H9 (cell line): ENCODE results near the gene CDK14. TPM values are rescaled to one million over a fixed set of nuclear protein-coding genes. Genes with fewer than 3 reads are reported as not detected.

Experiments used
- DNase-seq: peaks from one replicate; pipeline ENCODE4 v3.0.0-alpha.2; 2017
- H2AFZ ChIP-seq: one replicate; pipeline ENCODE4 v1.6.1; 2013; ENCODE audit warnings: mild to moderate bottlenecking, low read length, control low read depth, moderate library complexity
- H2AK5ac ChIP-seq: 2 replicates; pipeline ENCODE4 v1.6.1; 2013; ENCODE audit warnings: low read length, control low read depth, mixed read lengths; ENCODE audit not compliant: insufficient read length
- H2BK120ac ChIP-seq: one replicate; pipeline ENCODE4 v1.6.1; 2013; ENCODE audit warnings: low read depth, mild to moderate bottlenecking, low read length, control low read depth, inconsistent platforms; ENCODE audit not compliant: poor library complexity, severe bottlenecking
- H2BK12ac ChIP-seq: 2 replicates; pipeline ENCODE4 v1.6.1; 2013; ENCODE audit warnings: low read length, control low read depth, mixed read lengths, low read depth; ENCODE audit not compliant: insufficient read length
- H2BK15ac ChIP-seq: 2 replicates; pipeline ENCODE4 v1.6.1; 2013; ENCODE audit warnings: low read depth, low read length, control low read depth
- H2BK20ac ChIP-seq: one replicate; pipeline ENCODE4 v1.6.1; 2013; ENCODE audit warnings: low read depth, mild to moderate bottlenecking, low read length, control low read depth, inconsistent platforms; ENCODE audit not compliant: poor library complexity, severe bottlenecking
- H2BK5ac ChIP-seq: 2 replicates; pipeline ENCODE4 v1.6.1; 2013; ENCODE audit warnings: low read length, control low read depth, mixed read lengths; ENCODE audit not compliant: insufficient read length
- H3K14ac ChIP-seq: 2 replicates; pipeline ENCODE4 v1.6.1; 2013; ENCODE audit warnings: low read length, control low read depth; ENCODE audit not compliant: insufficient read depth
- H3K18ac ChIP-seq: 2 replicates; pipeline ENCODE4 v1.6.1; 2013; ENCODE audit warnings: low read depth, mild to moderate bottlenecking, mixed read lengths, low read length, control low read depth; ENCODE audit not compliant: insufficient read length
- H3K23ac ChIP-seq: 2 replicates; pipeline ENCODE4 v1.6.1; 2013; ENCODE audit warnings: low read length, control low read depth, mixed read lengths, low read depth; ENCODE audit not compliant: insufficient read length
- H3K23me2 ChIP-seq: 2 replicates; pipeline ENCODE4 v1.6.1; 2013; ENCODE audit warnings: low read depth, mild to moderate bottlenecking, mixed read lengths, low read length, control low read depth; ENCODE audit not compliant: insufficient read length, poor library complexity, severe bottlenecking
- H3K27ac ChIP-seq: 2 replicates; pipeline ENCODE4 v1.5.1; 2013; ENCODE audit warnings: low read length, control low read depth, mixed read lengths, low read depth; ENCODE audit not compliant: insufficient read length
- H3K27me3 ChIP-seq: 2 replicates; pipeline ENCODE4 v1.6.1; 2013; ENCODE audit warnings: low read length, control low read depth, inconsistent platforms; ENCODE audit not compliant: insufficient read depth
- H3K4ac ChIP-seq: 2 replicates; pipeline ENCODE4 v1.6.1; 2013; ENCODE audit warnings: low read depth, mild to moderate bottlenecking, control low read depth, inconsistent platforms, low read length, moderate library complexity
- H3K4me1 ChIP-seq: 2 replicates; pipeline ENCODE4 v1.6.1; 2013; ENCODE audit warnings: low read length, control low read depth, inconsistent platforms; ENCODE audit not compliant: insufficient read depth
- H3K4me2 ChIP-seq: 2 replicates; pipeline ENCODE4 v1.6.1; 2013; ENCODE audit warnings: low read length, control low read depth, mixed read lengths; ENCODE audit not compliant: insufficient read length, insufficient read depth
- H3K56ac ChIP-seq: 2 replicates; pipeline ENCODE4 v1.6.1; 2013; ENCODE audit warnings: low read depth, mild to moderate bottlenecking, mixed read lengths, low read length, control low read depth; ENCODE audit not compliant: insufficient read length
- H3K79me1 ChIP-seq: 2 replicates; pipeline ENCODE4 v1.6.1; 2013; ENCODE audit warnings: low read depth, mild to moderate bottlenecking, moderate library complexity, low read length, control low read depth, inconsistent platforms; ENCODE audit not compliant: insufficient read depth, poor library complexity, severe bottlenecking
- H3K79me2 ChIP-seq: 2 replicates; pipeline ENCODE4 v1.6.1; 2013; ENCODE audit warnings: low read length, control low read depth, inconsistent platforms; ENCODE audit not compliant: insufficient read depth
- H3K9ac ChIP-seq: 2 replicates; pipeline ENCODE4 v1.6.1; 2013; ENCODE audit warnings: low read length, control low read depth, mixed read lengths; ENCODE audit not compliant: insufficient read length; ENCODE audit errors: extremely low read depth
- H3K9me3 ChIP-seq: one replicate; pipeline ENCODE4 v1.6.1; 2013; ENCODE audit warnings: low read depth, low read length, inconsistent platforms; ENCODE audit not compliant: control insufficient read depth
- H3T11ph ChIP-seq: one replicate; pipeline ENCODE4 v1.6.1; 2013; ENCODE audit warnings: mild to moderate bottlenecking, low read length, control low read depth, inconsistent platforms
- H4K20me1 ChIP-seq: one replicate; pipeline ENCODE4 v1.6.1; 2013; ENCODE audit not compliant: control insufficient read depth, insufficient read length, insufficient read depth
- H4K5ac ChIP-seq: 2 replicates; pipeline ENCODE4 v1.6.1; 2013; ENCODE audit warnings: low read depth, mild to moderate bottlenecking, mixed read lengths, low read length, control low read depth; ENCODE audit not compliant: insufficient read length
- H4K8ac ChIP-seq: replicated peaks from 2 replicates; pipeline ENCODE4 v1.6.1; 2013; ENCODE audit warnings: low read length, control low read depth, mixed read lengths, low read depth; ENCODE audit not compliant: insufficient read length
- H4K91ac ChIP-seq: 2 replicates; pipeline ENCODE4 v1.6.1; 2013; ENCODE audit warnings: low read depth, mild to moderate bottlenecking, moderate library complexity, mixed read lengths, low read length, control low read depth; ENCODE audit not compliant: insufficient read length
- H3K27ac Mint-ChIP-seq, 3 experiments: 2 replicates in 2 of 3; 3 replicates in 1 of 3; pipeline ENCODE4 v1.8.0; 2020 to 2021; ENCODE audit warnings: mixed read lengths in 3 of 3, mild to moderate bottlenecking in 1 of 3, moderate library complexity in 1 of 3
- H3K27me3 Mint-ChIP-seq: 2 replicates; pipeline ENCODE4 v1.8.0; 2021; ENCODE audit warnings: low read depth, mild to moderate bottlenecking, moderate library complexity, mixed read lengths
- H3K36me3 Mint-ChIP-seq, 3 experiments: 2 replicates in 2 of 3; 3 replicates in 1 of 3; pipeline ENCODE4 v1.8.0; 2020 to 2021; ENCODE audit warnings: low read depth in 3 of 3, mixed read lengths in 3 of 3; ENCODE audit not compliant: insufficient read depth in 1 of 3
- H3K4me1 Mint-ChIP-seq, 2 experiments: 2 replicates each; pipeline ENCODE4 v1.8.0; 2020; ENCODE audit warnings: mixed read lengths in 2 of 2
- H3K4me3 Mint-ChIP-seq, 2 experiments: 2 replicates in 1 of 2; 3 replicates in 1 of 2; pipeline ENCODE4 v1.8.0; 2020 to 2021; ENCODE audit warnings: mild to moderate bottlenecking in 2 of 2, mixed read lengths in 2 of 2, moderate library complexity in 1 of 2
- H3K9me3 Mint-ChIP-seq, 2 experiments: 2 replicates in 1 of 2; 3 replicates in 1 of 2; pipeline ENCODE4 v1.8.0; 2020; ENCODE audit warnings: mild to moderate bottlenecking in 2 of 2, mixed read lengths in 2 of 2, moderate library complexity in 1 of 2
- CTCF ChIP-seq: fragments of 200-600 bp; sonication (generic); conservative IDR thresholded peaks from 3 replicates; pipeline ENCODE4 v1.8.0; 2021; ENCODE audit warnings: antibody characterized with exemption, mild to moderate bottlenecking
- WGBS: extraction: QIAGEN DNeasy Blood & Tissue Kit; methylation state at CpG from one replicate; pipeline ENCODE4 v1.1.7; 2013; ENCODE audit warnings: missing lambda C conversion rate, low lambda C conversion rate, mixed read lengths; ENCODE audit not compliant: insufficient read length; ENCODE audit errors: extremely low coverage; 5-methylcytosine and 5-hydroxymethylcytosine counted together
- total RNA-seq: library from RNA; stranded (reverse); gene quantifications from 2 replicates; pipeline ENCODE4 v1.2.1, GENCODE V29; 2021

CDK14 gene
- total RNA-seq, 1 experiment from 2014 or later: 23.9 TPM

- DNase-seq: no peak
- no peak overlapping the region for H4K5ac ChIP-seq
- no peaks in the 10 kb centered on the region for H3K79me1 ChIP-seq
- no peak overlapping the region for H4K91ac ChIP-seq
- H3K4me1 Mint-ChIP-seq: peaks cover 0 to 8% of the 10 kb centered on the region in 2 experiments; a peak in 3 of 4 replicates
- no peak overlapping the region for H3K27ac Mint-ChIP-seq
- H4K8ac ChIP-seq: no peak overlapping the region
- no peak overlapping the region for H2AK5ac ChIP-seq
- H3K9me3 ChIP-seq: no peaks in the 10 kb centered on the region
- H3K23me2 ChIP-seq: no peaks in the 10 kb centered on the region
- no peaks in the 10 kb centered on the region for H3K36me3 Mint-ChIP-seq
- no peak overlapping the region for H3K23ac ChIP-seq
- no peaks in the 10 kb centered on the region for H4K20me1 ChIP-seq
- H2BK120ac ChIP-seq: no peak overlapping the region
- no peak for TF ChIP-seq CTCF
- H3K27me3 ChIP-seq: no peaks in the 10 kb centered on the region
- no peaks in the 10 kb centered on the region for H3K9me3 Mint-ChIP-seq
- H3K4ac ChIP-seq: no peak overlapping the region
- H2AFZ ChIP-seq: no peak overlapping the region
- H2BK15ac ChIP-seq: no peak overlapping the region
- H3K27me3 Mint-ChIP-seq: no peaks in the 10 kb centered on the region
- no peak overlapping the region for H3K56ac ChIP-seq
- no peak overlapping the region for H2BK20ac ChIP-seq
- WGBS: no CpG with 5 or more reads among the region's 3 CpGs
- H2BK5ac ChIP-seq: no peak overlapping the region
- no peaks in the 10 kb centered on the region for H3K79me2 ChIP-seq
- no peak overlapping the region for H3T11ph ChIP-seq
- no peak overlapping the region for H3K4me3 Mint-ChIP-seq
- H3K14ac ChIP-seq: no peak overlapping the region
- H2BK12ac ChIP-seq: no peak overlapping the region
- H3K9ac ChIP-seq: no peak overlapping the region
- no peak overlapping the region for H3K27ac ChIP-seq
- no peak overlapping the region for H3K4me2 ChIP-seq
- no peak overlapping the region for H3K18ac ChIP-seq
- no peaks in the 10 kb centered on the region for H3K4me1 ChIP-seq
Observed at GRCh38 chr7:91191771-91192170, 595.6 kb downstream of the CDK14 start.
